ENCODE measurements around the gene SEMA3C. TPM values are rescaled to one million over a fixed set of nuclear protein-coding genes. Genes with fewer than 3 reads are reported as not detected.

The SEMA3C gene
- total RNA-seq, 1 experiment from 2014 or later = 12.2 TPM

DNA sequence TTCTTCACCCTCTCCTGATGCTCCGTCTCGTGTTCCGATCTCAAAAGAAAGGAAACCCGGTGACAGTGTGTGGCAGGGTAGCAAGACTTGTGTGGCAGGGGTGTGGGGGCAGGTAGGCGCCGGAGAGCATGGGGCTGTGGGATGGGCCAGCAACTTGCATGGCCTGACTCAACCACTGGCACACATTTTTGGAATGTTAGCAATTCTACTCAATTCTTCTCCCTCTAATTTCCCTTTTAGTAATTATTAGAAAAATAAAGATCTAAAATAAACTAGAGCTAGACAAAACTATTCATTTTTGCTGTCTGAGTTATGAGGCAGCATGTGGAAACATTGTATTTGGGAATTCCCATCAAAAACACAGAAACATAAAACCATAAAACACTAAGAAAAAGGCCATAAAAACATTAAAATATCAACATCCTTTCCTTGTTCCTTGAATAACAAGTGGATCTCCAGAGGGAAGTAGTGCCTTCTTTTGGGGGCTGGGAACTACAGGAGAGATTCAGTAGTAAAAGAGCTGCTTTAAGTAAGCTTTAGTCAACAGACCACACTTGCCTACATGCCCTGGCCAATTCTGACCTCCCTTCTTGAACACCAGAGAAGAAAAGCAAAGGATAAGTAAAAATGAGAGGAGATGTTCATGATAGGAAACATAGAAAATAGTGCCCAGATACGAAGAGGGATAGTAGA, 21.8 kb downstream of the SEMA3C start:
- no peak for DNase-seq (ENCODE audit: low spot score)
- in situ Hi-C loops (cut with HindIII; ENCODE audit: low sequenced_read_pairs) = no loop called here

DNA sequence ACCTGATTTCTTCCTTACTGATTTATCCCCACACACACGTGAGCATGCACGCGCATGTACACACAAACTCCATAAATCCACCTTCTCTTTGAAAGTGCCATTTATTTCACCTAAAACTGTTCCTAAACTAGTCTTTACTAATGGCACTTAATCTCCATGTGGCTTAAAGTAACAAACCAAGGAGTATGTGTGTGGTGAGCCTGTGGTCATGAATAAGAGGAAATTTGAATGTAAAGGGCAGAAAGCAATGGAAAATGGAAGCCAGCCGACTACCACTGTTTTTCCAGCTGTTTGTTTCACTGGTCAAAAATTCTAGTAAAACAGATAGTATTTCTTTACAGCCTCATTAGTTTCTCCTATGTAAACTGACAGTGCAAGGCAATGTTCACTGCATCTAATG, 23.8 kb downstream of the SEMA3C start:
- DNase-seq (ENCODE audit: low spot score) = no peak
- in situ Hi-C loops (cut with HindIII; ENCODE audit: low sequenced_read_pairs) = no loop called here

DNA sequence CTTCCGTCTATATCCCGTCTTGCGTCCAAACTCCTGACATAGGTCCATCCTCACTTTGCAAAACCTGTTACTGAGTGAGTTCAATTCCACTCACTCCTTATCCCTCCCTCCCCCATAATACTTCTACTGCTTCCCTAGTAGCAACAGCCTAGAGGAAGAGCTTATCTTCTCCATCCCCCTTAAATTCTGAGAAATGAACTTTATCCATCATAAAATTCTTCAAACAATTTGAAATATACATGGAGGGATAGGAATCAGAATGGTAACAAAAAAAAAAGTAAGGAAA, 27.6 kb downstream of the SEMA3C start:
- DNase-seq (ENCODE audit: low spot score) = no peak
- in situ Hi-C loops (cut with HindIII; ENCODE audit: low sequenced_read_pairs) = no loop called here

DNA sequence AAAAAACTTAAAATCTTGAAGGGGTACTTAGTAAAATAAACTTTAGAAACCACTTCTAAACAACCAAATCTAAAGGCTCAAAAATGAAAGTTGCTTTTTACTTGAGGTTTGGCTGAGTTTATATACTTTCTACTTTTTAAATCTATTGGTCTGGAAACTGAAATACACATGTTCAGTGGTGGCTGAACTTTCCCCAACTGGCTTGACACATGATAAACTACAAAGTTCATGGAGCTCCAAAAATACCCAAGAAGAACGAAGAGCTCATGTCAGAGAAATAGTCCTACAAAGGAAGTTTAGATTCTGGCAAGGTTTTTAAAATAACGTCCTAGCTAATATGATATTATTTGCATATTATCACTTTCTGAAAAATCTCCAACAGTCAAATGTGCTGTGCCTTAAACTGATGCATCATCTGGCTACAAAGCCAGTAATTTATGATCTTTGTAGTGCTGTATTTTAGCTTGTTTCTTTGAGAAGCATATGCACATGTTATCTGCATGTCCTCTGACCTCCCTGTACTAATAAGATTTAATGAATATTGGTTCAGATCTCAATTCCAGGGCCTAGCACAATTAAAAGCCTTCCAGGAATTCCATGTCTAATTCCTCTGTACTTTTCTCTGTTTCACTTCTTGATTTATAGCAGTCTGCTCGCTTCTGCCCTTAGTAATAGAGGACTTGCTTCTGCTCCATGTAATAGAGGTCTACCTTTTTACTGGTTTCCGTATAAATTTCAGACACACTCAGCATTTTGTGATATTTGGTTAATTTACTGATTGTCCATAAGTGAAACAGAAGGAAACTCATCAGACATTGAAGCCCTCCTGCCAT, 28.2 kb downstream of the SEMA3C start:
- in situ Hi-C loops (cut with HindIII; ENCODE audit: low sequenced_read_pairs) = no loop called here
- DNase-seq (ENCODE audit: low spot score) = no peak

DNA sequence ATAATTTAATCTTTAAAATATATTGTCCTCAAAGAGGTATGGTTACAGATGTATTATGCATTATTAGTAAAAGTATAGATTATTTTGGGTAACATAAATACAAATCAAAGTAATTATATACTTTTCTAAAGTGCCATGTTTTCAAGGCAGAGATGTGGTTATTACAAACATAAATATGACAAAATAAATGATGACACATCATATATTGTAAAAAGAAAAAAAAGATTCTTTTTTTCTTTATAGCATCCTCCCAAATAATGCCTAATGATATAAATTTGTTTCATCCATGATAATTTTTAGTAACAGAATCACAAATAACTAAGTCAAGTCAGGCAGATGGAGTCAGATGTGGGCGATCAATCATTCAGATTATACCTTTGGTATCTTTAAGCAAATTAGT, 29.3 kb downstream of the SEMA3C start:
- DNase-seq (ENCODE audit: low spot score) = no peak
- in situ Hi-C loops (cut with HindIII; ENCODE audit: low sequenced_read_pairs) = no loop called here

DNA sequence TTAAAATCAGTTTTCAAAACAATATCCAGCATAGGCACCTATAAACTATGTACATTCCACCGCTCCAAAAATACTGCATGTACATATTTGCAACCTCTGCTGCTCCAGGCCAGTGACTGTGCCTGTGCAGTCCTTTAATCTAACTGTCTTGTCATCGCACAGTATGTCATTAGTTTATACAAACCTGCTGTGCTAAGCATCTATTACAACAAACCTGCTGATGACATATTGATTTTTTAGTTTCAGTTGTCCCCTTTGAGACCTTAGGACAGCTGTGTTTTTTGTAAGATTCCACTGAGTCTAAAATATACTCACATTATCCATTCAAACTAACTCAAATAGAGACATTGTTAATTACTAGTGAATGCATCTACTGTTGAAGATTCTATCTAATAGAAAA, 33.1 kb downstream of the SEMA3C start:
- in situ Hi-C loops (cut with HindIII; ENCODE audit: low sequenced_read_pairs) = no loop called here
- DNase-seq (ENCODE audit: low spot score) = no peak

DNA sequence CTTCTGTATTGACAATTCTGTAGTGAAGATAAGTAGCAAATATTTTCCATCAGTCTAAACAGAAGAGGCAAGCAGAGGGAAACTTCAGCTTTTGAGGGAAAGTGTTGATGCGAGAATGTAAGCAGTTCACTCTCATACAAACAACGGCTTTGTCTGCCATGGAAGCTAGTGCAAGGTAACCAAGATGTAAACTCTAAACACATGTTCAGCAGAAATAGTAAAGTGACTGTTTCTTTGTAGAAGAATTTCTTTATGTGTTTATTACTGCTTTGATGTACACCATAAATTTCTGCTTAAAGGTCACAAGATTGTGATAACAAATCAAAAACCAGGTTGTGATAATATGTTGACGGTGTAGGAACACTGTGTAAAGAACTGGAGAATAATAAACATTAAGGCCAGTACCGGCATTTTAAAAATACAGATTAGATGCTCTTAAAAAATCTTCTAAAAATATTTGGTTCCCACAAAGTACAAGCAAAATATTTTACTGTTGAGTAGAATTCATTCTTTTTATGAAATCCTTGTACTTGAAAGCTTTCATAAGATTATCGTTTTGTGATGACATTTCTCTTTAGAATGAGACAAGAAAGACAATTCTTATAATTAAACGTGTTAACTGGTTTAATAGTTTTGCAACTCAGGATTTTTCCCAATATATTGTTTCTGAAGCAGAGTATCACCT, 34.2 kb downstream of the SEMA3C start:
- in situ Hi-C loops (cut with HindIII; ENCODE audit: low sequenced_read_pairs) = no loop called here

DNA sequence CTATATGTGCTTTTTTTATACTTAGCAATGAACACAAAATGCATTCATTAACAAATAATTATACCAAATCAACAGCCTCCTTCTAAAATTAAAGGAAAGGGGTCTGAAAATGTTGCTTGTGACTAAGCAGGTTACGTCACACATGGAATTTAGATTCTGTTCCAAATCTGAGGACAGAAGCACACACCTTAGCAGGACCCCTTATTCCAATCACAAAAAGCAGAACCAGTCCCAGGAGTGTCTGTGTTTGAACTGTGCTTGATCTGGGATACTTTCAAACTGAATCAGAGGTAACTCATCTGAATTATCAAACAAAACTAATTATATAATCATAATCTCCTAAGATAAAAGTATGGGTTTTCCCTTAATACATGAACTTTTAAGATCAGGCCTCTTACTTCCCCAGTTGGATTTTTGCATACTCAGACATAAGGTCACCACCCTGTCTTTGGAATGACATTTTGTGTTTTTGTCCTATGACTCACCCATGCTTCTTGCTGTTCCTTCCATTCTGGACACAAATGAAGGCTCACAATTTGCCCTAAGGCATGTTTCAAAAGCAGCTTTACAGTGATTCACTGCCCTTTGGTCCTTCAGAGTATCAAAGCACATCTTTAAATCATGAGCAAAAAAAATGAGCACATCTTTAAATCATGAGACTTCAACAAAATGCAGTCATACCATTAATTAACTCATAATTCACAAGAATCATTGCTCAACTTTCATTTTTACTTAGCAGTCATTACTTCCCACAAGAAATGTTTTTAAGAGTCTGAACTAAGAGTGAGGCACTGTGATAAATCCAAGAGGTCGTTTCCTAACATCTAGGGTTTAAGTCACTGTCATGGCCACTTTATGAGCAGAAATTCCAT, 35.5 kb downstream of the SEMA3C start:
- no peak for DNase-seq (ENCODE audit: low spot score)
- in situ Hi-C loops (cut with HindIII; ENCODE audit: low sequenced_read_pairs) = no loop called here

More for the DNA sequence above, 34.2 kb downstream of the SEMA3C start:
- DNase-seq (ENCODE audit: low spot score) = no peak

DNA sequence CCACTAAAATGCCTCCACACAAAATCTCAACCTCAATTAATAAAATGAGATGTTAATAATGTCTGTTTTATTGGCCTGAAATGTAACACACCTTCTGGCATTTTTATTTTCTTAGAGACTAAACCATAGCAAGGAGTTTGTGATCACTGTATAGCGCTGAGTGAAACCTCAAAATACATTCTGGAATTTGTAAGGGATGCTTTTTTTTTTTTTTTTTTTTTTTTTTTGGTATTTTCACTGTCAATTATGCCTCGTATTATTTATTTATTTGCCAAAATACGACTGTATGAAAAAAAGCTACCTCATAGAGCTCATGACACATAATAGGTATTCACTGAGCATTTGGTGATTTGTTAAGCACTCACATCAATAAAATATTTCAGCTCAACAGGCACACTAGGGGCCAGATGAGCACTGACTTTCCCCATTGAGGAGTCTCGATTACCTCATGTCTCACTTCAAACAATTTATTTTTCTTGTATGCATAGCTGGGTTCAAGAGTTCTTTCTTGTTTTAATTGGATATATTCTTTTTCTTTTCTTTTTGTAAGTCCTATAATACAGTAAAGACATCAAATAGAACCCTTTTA, 36.5 kb downstream of the SEMA3C start:
- no peak for DNase-seq (ENCODE audit: low spot score)
- in situ Hi-C loops (cut with HindIII; ENCODE audit: low sequenced_read_pairs) = no loop called here

DNA sequence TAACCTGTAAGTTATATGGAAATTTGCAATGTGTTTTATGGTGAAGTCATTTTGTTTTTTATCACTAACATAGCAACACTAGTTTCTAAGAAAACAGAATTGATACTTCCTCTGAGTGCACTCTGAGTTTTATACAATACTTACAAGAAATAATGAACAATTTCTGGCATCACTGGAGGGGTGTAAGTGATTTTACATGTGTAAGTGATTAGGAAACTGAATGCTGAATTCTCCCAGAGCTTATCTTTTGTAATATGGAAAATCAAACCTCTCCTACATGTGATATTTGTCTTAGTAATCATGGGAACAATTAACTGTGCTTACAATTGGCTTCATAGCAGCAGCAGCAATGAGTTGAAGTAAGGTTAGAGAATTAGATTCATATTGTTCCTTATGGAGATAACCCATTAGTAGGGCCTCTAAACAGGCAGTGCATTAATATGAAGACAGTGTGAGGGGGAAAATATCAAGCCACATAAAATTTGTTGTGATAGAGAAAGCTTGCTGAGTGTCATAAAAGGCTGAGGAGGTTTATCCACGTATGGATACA, 37.4 kb downstream of the SEMA3C start:
- in situ Hi-C loops (cut with HindIII; ENCODE audit: low sequenced_read_pairs) = no loop called here

DNA sequence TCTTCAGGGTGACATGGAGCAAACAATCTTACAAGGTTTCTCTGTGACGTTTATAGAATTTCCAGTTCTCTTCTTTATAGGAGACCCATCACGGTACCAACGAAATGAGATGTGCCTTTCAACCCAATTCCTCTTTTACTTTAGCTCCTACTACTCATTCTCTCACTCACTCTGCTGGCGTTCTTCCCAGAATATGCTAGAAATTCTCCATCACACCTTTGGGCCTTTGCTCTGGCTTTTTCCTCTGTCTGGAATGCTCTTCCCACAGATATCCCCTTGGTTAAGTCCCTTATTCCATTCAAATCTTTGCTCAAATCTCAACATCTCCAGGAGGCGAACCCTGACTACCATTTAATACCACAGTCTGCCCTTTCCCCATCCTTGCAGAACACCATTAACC, 39.0 kb downstream of the SEMA3C start:
- no peak for DNase-seq (ENCODE audit: low spot score)
- in situ Hi-C loops (cut with HindIII; ENCODE audit: low sequenced_read_pairs) = no loop called here

More for the DNA sequence above, 37.4 kb downstream of the SEMA3C start:
- DNase-seq (ENCODE audit: low spot score) = no peak

DNA sequence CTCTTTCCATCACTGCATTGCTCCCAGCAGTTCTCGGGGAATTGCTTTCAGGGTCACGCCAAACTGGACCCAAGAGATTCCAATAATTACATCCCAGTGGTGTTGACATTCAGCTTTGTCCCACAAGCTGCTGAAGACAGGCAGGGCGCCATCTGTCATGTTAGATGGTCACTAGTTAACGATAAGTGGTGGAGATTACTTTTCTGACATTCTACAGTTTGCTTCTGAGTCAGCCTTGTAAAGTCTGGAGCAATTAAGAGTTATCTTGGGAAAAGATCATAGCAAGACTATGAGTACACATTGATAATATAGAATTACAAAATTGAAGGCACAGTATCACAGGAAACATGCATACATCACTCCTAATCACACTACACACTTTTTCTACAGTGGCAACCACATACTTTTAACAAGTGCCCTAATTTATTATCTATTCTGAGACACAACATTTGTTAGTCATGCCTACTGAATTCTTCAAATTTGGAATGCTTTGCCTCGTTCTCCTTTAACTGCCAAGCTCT, 41.9 kb downstream of the SEMA3C start:
- in situ Hi-C loops (cut with HindIII; ENCODE audit: low sequenced_read_pairs) = no loop called here
- DNase-seq (ENCODE audit: low spot score) = peak; percentile 19

DNA sequence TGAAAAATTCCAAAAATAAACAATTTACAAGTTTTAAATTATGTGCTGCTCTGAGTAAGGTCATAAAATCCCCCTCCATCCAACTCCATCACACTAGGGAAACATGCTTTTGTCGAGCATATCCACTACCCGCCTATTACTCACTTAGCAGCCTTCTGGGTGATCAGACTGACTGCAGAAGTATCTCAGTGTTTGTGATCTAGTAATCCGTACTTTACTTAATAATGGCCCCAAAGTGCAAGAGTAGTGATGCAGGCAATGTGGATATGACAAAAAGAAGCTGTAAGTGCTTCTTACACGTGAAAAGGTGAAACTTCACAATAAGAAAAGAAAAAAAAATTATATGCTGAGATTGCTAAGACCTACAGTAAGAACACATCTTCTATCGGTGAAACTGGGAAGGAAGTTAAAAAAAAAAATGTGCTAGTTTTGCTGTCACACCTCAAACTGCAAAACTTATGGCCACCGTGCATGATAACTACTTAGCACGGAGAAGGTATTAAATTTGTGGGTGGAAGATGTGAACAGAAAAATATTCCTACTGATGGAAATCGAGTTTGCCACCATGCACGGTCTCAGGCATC, 43.2 kb downstream of the SEMA3C start:
- no peak for DNase-seq (ENCODE audit: low spot score)
- in situ Hi-C loops (cut with HindIII; ENCODE audit: low sequenced_read_pairs) = no loop called here

DNA sequence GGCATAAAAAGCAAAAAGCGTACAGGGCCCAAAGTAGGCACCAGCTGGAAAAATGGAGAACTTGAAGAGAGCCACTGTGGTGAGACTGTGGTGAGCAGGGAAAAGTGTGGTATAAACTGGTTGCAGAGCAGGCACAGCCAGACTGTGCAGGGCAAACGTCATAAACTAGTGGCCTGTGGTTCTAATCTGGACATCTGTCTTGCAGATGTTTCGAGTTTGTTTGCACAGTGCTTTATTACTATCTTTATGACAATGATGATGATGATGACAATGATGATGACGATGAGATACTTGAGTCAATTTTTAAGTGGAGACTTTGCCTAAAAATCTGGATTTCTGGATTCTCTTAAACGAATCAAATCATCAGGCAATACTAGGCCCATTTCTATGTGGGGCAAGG, 45.7 kb downstream of the SEMA3C start:
- DNase-seq (ENCODE audit: low spot score) = no peak
- in situ Hi-C loops (cut with HindIII; ENCODE audit: low sequenced_read_pairs) = no loop called here

DNA sequence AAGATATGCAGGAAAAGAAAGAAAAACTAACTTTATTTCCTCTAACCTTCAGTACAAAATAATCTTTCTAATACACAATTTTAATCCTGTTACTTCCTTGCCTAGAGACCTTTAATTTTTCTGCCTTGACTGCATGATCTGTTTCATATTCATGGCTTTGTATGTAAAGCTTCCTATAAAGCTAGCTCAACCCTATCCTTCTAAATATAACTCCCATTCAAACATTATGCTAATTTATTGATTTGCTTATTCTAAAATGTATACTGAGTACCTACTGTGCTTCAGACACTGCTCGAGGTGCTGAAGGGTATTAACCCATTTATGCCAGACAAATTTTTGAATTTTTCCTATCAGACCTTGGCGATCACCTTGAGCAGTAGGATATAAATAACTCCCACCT, 47.6 kb downstream of the SEMA3C start:
- in situ Hi-C loops (cut with HindIII; ENCODE audit: low sequenced_read_pairs) = no loop called here
- DNase-seq (ENCODE audit: low spot score) = no peak

DNA sequence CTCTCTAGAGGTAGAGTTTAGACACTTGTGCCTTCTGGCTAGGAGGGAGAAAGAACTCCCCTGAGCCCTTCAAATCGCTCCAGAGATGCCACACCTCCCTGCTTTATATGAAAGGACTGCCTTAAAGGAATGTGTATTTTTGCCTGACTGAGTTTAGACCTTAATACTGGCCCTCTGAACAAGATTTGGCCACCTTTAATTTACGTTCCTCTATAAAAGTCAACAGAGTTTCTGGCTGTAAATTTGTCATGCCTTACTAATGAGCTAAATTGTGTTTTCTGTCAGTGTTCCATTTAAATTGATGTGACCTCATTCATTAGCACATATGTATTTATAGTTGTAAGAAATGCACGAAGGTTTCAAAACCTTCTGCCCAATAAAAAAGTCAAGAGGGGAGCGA, 48.0 kb downstream of the SEMA3C start:
- in situ Hi-C loops (cut with HindIII; ENCODE audit: low sequenced_read_pairs) = no loop called here
- DNase-seq (ENCODE audit: low spot score) = no peak

DNA sequence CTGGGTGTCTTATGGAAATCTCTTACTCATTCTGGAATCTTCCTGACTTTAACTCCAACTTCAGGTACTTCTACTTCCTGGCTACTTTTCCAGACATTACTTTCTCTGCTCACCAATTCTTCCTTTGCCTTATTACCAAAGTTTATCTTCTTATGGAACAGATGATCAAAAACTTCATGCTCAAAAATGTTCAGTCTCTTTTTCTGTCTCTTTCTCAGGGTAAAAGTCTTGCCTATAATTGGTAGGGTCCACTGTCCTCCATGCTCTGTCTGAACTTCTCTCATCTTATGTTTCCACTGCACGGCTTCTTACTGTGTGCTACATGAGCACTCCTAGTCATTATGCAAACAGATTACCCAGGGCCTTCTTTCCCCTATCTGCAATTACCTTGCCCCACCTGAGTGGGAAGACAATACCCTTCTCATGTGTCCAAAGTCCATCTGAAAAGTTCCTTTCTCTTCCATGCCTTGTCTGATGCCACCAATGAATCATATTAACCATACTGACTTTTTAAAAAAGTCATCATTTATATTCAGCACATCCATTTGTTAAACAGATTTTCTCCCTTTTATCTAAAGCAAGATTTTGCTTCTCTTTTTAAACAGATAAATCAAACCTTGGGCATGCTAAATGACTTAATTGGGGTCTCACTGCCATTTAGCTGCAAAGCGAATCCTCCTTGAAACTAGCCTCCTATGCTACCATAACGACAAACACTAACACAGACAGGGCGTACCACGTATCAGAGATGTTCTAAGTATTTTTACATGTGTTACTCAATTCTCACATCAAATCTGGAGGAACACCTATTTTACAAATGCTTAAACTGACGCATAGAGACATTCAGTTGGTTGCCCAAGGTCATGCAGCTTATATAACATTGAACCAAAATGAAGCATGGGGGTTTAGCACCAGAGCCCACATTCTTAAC, 48.8 kb downstream of the SEMA3C start:
- in situ Hi-C loops (cut with HindIII; ENCODE audit: low sequenced_read_pairs) = no loop called here
- DNase-seq (ENCODE audit: low spot score) = no peak
